OCI-M2 (cell line): ENCODE measurements around the gene TTLL1.

ENCODE experiments used
- DNase-seq: peaks from one replicate; lab custom pipeline; 2025; ENCODE audit not compliant: unreplicated experiment; lab: John Stamatoyannopoulos, UW

TTLL1 gene

GRCh38 chr22:42994917-42995562, 94.2 kb downstream of the TTLL1 start:
- no peak for DNase-seq

- DNase-seq, result no peak
Measured at GRCh38 chr22:42994276-42994916, 94.8 kb downstream of the TTLL1 start.

GRCh38 chr22:42993651-42994275, 95.4 kb downstream of the TTLL1 start:
- no peak for DNase-seq

- no peak for DNase-seq
Measured at GRCh38 chr22:42992886-42993479, 96.2 kb downstream of the TTLL1 start.

- no peak for DNase-seq
Measured at GRCh38 chr22:42992092-42992491, 97.1 kb downstream of the TTLL1 start.

- DNase-seq, result no peak
Measured at GRCh38 chr22:42991010-42991651, 98.1 kb downstream of the TTLL1 start.

GRCh38 chr22:42990131-42990838, 98.9 kb downstream of the TTLL1 start:
- no peak for DNase-seq
